ENCODE results near the gene L2HGDH. TPM values are rescaled to one million over a fixed set of nuclear protein-coding genes. Genes with fewer than 3 reads are reported as not detected.

Gene L2HGDH
- total RNA-seq, 4 donors from 2014 or later: 8.6 to 13.4 (median 10.9) TPM

DNA sequence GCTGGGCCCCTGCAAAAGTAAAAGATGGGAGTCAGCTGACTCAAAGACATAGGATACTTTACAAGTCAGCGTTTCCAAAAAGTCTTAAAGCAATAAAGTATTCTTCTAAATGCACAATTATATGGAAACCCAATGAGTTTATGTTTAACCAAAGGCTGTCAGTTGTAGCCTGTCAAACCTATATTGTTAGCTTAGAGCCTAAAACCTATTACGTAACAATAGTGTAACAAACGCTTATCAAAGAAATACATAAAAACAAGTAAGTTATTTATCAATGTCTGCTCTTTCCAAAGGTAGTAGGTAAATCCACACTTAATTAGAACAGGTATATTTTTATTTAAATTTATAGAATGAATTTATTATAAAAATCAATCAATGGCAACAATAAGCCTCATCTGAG is 64.8 kb downstream of the L2HGDH start:
- no peaks in the 10 kb centered on the region for H3K27me3 ChIP-seq
- intact Hi-C loops (cut with DNase I; ENCODE audit: low total_unique reads) (no loop called here), in situ Hi-C loops (cut with MboI; ENCODE audit: low sequenced_read_pairs in 4 of 4) (no loop called here)
- H3K27ac ChIP-seq: no peak overlapping the region
- no peak overlapping the region for H3K4me3 ChIP-seq
- TF ChIP-seq, protein P1, sequence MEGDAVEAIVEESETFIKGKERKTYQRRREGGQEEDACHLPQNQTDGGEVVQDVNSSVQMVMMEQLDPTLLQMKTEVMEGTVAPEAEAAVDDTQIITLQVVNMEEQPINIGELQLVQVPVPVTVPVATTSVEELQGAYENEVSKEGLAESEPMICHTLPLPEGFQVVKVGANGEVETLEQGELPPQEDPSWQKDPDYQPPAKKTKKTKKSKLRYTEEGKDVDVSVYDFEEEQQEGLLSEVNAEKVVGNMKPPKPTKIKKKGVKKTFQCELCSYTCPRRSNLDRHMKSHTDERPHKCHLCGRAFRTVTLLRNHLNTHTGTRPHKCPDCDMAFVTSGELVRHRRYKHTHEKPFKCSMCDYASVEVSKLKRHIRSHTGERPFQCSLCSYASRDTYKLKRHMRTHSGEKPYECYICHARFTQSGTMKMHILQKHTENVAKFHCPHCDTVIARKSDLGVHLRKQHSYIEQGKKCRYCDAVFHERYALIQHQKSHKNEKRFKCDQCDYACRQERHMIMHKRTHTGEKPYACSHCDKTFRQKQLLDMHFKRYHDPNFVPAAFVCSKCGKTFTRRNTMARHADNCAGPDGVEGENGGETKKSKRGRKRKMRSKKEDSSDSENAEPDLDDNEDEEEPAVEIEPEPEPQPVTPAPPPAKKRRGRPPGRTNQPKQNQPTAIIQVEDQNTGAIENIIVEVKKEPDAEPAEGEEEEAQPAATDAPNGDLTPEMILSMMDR (IDR thresholded peaks at IDR 0.05 in 4 of 5, conservative IDR thresholded peaks at IDR 0.05 in 1 of 5): no peak
- TF ChIP-seq POLR2A (IDR thresholded peaks at IDR 0.05): no peak
- DNase-seq (no peak), ATAC-seq (no peak)
- no peaks in the 10 kb centered on the region for H3K36me3 ChIP-seq
- no peaks in the 10 kb centered on the region for H3K9me3 ChIP-seq
- no peaks in the 10 kb centered on the region for H3K4me1 ChIP-seq

- Histone ChIP-seq H3K9me3 (no peaks in the 10 kb centered on the region), H3K4me1 (no peaks in the 10 kb centered on the region), H3K4me3 (no peak overlapping the region), H3K27me3 (no peaks in the 10 kb centered on the region), H3K27ac (no peak overlapping the region), H3K36me3 (no peaks in the 10 kb centered on the region)
- DNase-seq (no peak), ATAC-seq (no peak)
- in situ Hi-C loops (cut with MboI; ENCODE audit: low sequenced_read_pairs in 4 of 4): no loop called here
- TF ChIP-seq, protein P1 (IDR thresholded peaks at IDR 0.05 in 4 of 5, conservative IDR thresholded peaks at IDR 0.05 in 1 of 5): no peak
- no peak for TF ChIP-seq POLR2A (IDR thresholded peaks at IDR 0.05)
- intact Hi-C loops (cut with DNase I; ENCODE audit: low total_unique reads): no loop called here
These were observed 69.3 kb downstream of the L2HGDH start for GRCh38 chr14:50242566-50243310.

- Histone ChIP-seq H3K9me3 (no peaks in the 10 kb centered on the region), H3K36me3 (no peaks in the 10 kb centered on the region), H3K27ac (no peak overlapping the region), H3K4me3 (no peak overlapping the region), H3K4me1 (no peaks in the 10 kb centered on the region), H3K27me3 (no peaks in the 10 kb centered on the region)
- no peak for DNase-seq
- no peak for TF ChIP-seq POLR2A (IDR thresholded peaks at IDR 0.05)
- TF ChIP-seq, protein P1 (IDR thresholded peaks at IDR 0.05 in 4 of 5, conservative IDR thresholded peaks at IDR 0.05 in 1 of 5): no peak
- intact Hi-C loops (cut with DNase I; ENCODE audit: low total_unique reads) (no loop called here), in situ Hi-C loops (cut with MboI; ENCODE audit: low sequenced_read_pairs in 4 of 4) (no loop called here)
- no peak for ATAC-seq
These were observed 69.9 kb downstream of the L2HGDH start for GRCh38 chr14:50242096-50242495.

GRCh38 chr14:50237427-50237826 is 74.6 kb downstream of the L2HGDH start:
- intact Hi-C loops (cut with DNase I; ENCODE audit: low total_unique reads) (loop anchor here (10.0 kb wide), 2 partner anchors 123 to 157 kb away; partner anchors contain the start of genes CDKL1 and VCPKMT), in situ Hi-C loops (cut with MboI; ENCODE audit: low sequenced_read_pairs in 4 of 4) (loop anchor here in 1 of 4 donors (10.0 kb wide), 1 partner anchor 373 kb away; no protein-coding TSS in a partner anchor)
- H3K27me3 ChIP-seq: no peaks in the 10 kb centered on the region
- DNase-seq: no peak
- no peak for ATAC-seq
- H3K9me3 ChIP-seq: no peaks in the 10 kb centered on the region
- TF ChIP-seq, protein P1 (IDR thresholded peaks at IDR 0.05 in 4 of 5, conservative IDR thresholded peaks at IDR 0.05 in 1 of 5): no peak
- TF ChIP-seq POLR2A (IDR thresholded peaks at IDR 0.05): no peak
- H3K4me1 ChIP-seq: peaks cover 10 to 12% of the 10 kb centered on the region in 2 donors
- H3K27ac ChIP-seq: no peak overlapping the region
- H3K36me3 ChIP-seq: no peaks in the 10 kb centered on the region
- H3K4me3 ChIP-seq: no peak overlapping the region

All from gastrocnemius medialis (tissue), 4 donors.